Left lung (tissue), 10 donors: ENCODE data around the gene PALM. TPM values are rescaled to one million over a fixed set of nuclear protein-coding genes. Genes with fewer than 3 reads are reported as not detected.
A peak's percentile ranks its signal among the peaks of the same experiment; 100 is the strongest.
"Not testable (repeated sequence)": the region's sequence is repeated elsewhere in the genome, so short reads cannot be mapped to it uniquely, and the experiment has no call there.

Experiments used
- ATAC-seq: fragments of 200-7000 bp; cut with Tn5 transposase; one replicate; pipeline ENCODE4 v1.9.1; 2020; ENCODE audit warnings: moderate library complexity
- DNase-seq, 4 donors: peaks; one replicate each; pipeline ENCODE4 v3.0.0-alpha.2; 2013 to 2020
- H3K27ac ChIP-seq, 2 donors: fragments of 200-600 bp; sonication (generic) in 1 of 2; one replicate each; pipeline versions ENCODE4 v1.5.0 to v1.8.0; 2020 to 2021
- H3K27me3 ChIP-seq, 2 donors: fragments of 200-600 bp; sonication (generic) in 1 of 2; one replicate each; pipeline versions ENCODE4 v1.5.0 to v1.8.0; 2020 to 2021
- H3K36me3 ChIP-seq, 2 donors: fragments of 200-600 bp; sonication (generic) in 1 of 2; one replicate each; pipeline versions ENCODE4 v1.5.0 to v1.8.0; 2020 to 2021
- H3K4me1 ChIP-seq, 2 donors: fragments of 200-600 bp; one replicate each; pipeline ENCODE4 v1.8.0; 2021
- H3K4me3 ChIP-seq, 2 donors: fragments of 200-600 bp; sonication (generic) in 1 of 2; one replicate each; pipeline versions ENCODE4 v1.5.0 to v1.8.0; 2020 to 2021; ENCODE audit warnings: mild to moderate bottlenecking in 1 of 2
- H3K9me3 ChIP-seq, 2 donors: fragments of 200-600 bp; sonication (generic) in 1 of 2; one replicate each; pipeline versions ENCODE4 v1.5.0 to v1.8.0; 2020 to 2021
- CTCF ChIP-seq, 2 donors: fragments of 200-600 bp; sonication (generic) in 1 of 2; IDR thresholded peaks; one replicate each; pipeline versions ENCODE4 v1.5.0 to v1.8.0; 2021; ENCODE audit warnings: antibody characterized with exemption in 2 of 2
- intact Hi-C, 2 donors: fragments of 100-400 bp; cut with DNase I; formaldehyde crosslinking; loops; one replicate each; pipeline versions ENCODE4 v1.11.2 to v1.14.2; 2022
- polyA plus RNA-seq, 6 donors: library from polyadenylated mRNA; unstranded; fragments of 120-200 nt; gene quantifications; one replicate each; pipeline ENCODE4 v1.2.1, GENCODE V29; 2013; ENCODE audit not compliant: insufficient read length in 6 of 6
- total RNA-seq, 2 donors: library from RNA; stranded (reverse); fragmentation: NEBNext Ultra II Directional; extraction: Animal tissue kit (Norgen Biotek cat#: 25700); gene quantifications; one replicate each; pipeline ENCODE4 v1.2.1, GENCODE V29; 2021
- donor health status: DM: no; HTN: yes; CAD: no.
- donor health status: DM: no; HTN: no; CAD: no.

Gene PALM
- total and polyA plus RNA-seq, 8 donors: 30.2 to 59.7 (median 39.8) TPM

GRCh38 chr19:695352-695949, 13.3 kb upstream of the PALM start, which contains the start of gene PRSS57:
Gene PRSS57, minus strand, starts transcription at chr19:695452. Its CDS starts 22 bp downstream, at chr19:695430.
- ATAC-seq (no peak), DNase-seq (no peak)
- Histone ChIP-seq H3K9me3 (no peaks in the 10 kb centered on the region), H3K4me3 (no peak within 1 kb of the TSS), H3K27ac (no peak within 1 kb of the TSS), H3K4me1 (peaks cover 0 to 26% of the 10 kb centered on the region in 2 donors), H3K36me3 (no peaks in the 10 kb centered on the region), H3K27me3 (peaks cover 0 to 19% of the 10 kb centered on the region in 2 donors)
- intact Hi-C loops: no loop called here
- TF ChIP-seq CTCF (IDR thresholded peaks at IDR 0.05): no peak

GRCh38 chr19:698529-698928, 10.2 kb upstream of the PALM start:
- DNase-seq, H3K36me3 ChIP-seq, H3K9me3 ChIP-seq, H3K4me3 ChIP-seq, H3K27ac ChIP-seq, intact Hi-C loops, ATAC-seq: not testable (repeated sequence)
- H3K4me1 ChIP-seq: peaks cover 0 to 39% of the 10 kb centered on the region in 2 donors
- H3K27me3 ChIP-seq: peaks cover 0 to 19% of the 10 kb centered on the region in 2 donors

GRCh38 chr19:699885-700284, 8.8 kb upstream of the PALM start:
- ATAC-seq, H3K9me3 ChIP-seq, intact Hi-C loops, DNase-seq, H3K27ac ChIP-seq, H3K4me3 ChIP-seq, H3K36me3 ChIP-seq: not testable (repeated sequence)
- Histone ChIP-seq H3K4me1 (peaks cover 0 to 41% of the 10 kb centered on the region in 2 donors), H3K27me3 (peaks cover 0 to 12% of the 10 kb centered on the region in 2 donors)

GRCh38 chr19:702847-703246, 5.9 kb upstream of the PALM start:
- H3K36me3 ChIP-seq, H3K9me3 ChIP-seq, DNase-seq, H3K27me3 ChIP-seq, ATAC-seq, intact Hi-C loops: not testable (repeated sequence)
- Histone ChIP-seq H3K4me1 (peaks cover 3 to 29% of the 10 kb centered on the region in 2 donors), H3K27ac (peak overlapping the region in 1 of 2 donors; percentile 62), H3K4me3 (peak overlapping the region in 1 of 2 donors; percentile 38)

GRCh38 chr19:703329-703650, 5.4 kb upstream of the PALM start:
- no peak for DNase-seq
- no peak for ATAC-seq
- intact Hi-C loops: no loop called here
- peaks cover 3 to 29% of the 10 kb centered on the region in 2 donors for H3K4me1 ChIP-seq
- peak overlapping the region in 1 of 2 donors; percentile 38 for H3K4me3 ChIP-seq
- no peaks in the 10 kb centered on the region for H3K36me3 ChIP-seq
- H3K27ac ChIP-seq: peak overlapping the region in 1 of 2 donors; percentile 62
- TF ChIP-seq CTCF (IDR thresholded peaks at IDR 0.05): no peak
- no peaks in the 10 kb centered on the region for H3K9me3 ChIP-seq
- peaks cover 0 to 5% of the 10 kb centered on the region in 2 donors for H3K27me3 ChIP-seq

- Histone ChIP-seq H3K36me3 (no peaks in the 10 kb centered on the region), H3K9me3 (no peaks in the 10 kb centered on the region), H3K4me1 (peaks cover 3 to 26% of the 10 kb centered on the region in 2 donors), H3K27me3 (peaks cover 0 to 9% of the 10 kb centered on the region in 2 donors), H3K4me3 (peak overlapping the region in 1 of 2 donors; percentile 38), H3K27ac (peak overlapping the region in 1 of 2 donors; percentile 62)
- intact Hi-C loops: no loop called here
- TF ChIP-seq CTCF (IDR thresholded peaks at IDR 0.05): no peak
- DNase-seq: peak in 2 of 4 donors; percentile 87 to 95
- peak; percentile 90 for ATAC-seq
Observed at GRCh38 chr19:703651-704446, 4.9 kb upstream of the PALM start.
